Liver (tissue), 9 donors: ENCODE measurements around the gene ISM2. TPM values are rescaled to one million over a fixed set of nuclear protein-coding genes. Genes with fewer than 3 reads are reported as not detected.

Experiments
- DNase-seq: peaks from one replicate; pipeline ENCODE4 v3.0.0-alpha.2; 2017; ENCODE audit warnings: low spot score
- H3K27ac ChIP-seq, 2 donors: one replicate each; pipeline ENCODE4 v1.7.0; 2013; ENCODE audit warnings: inconsistent platforms in 2 of 2, low read length in 2 of 2, control low read depth in 1 of 2, low read depth in 1 of 2, mild to moderate bottlenecking in 1 of 2
- H3K27me3 ChIP-seq, 4 donors: one replicate each; pipeline versions ENCODE4 v1.6.1 to v1.7.0; 2013; ENCODE audit warnings: low read length in 3 of 4, inconsistent platforms in 1 of 4, mild to moderate bottlenecking in 1 of 4, moderate library complexity in 1 of 4; ENCODE audit not compliant: control insufficient read depth in 4 of 4, insufficient read depth in 4 of 4
- H3K36me3 ChIP-seq, 4 donors: one replicate each; pipeline versions ENCODE4 v1.6.1 to v1.7.0; 2013; ENCODE audit warnings: low read length in 3 of 4, mild to moderate bottlenecking in 3 of 4, low read depth in 1 of 4, moderate library complexity in 1 of 4; ENCODE audit not compliant: control insufficient read depth in 4 of 4, insufficient read depth in 3 of 4
- H3K4me1 ChIP-seq, 4 donors: one replicate each; pipeline versions ENCODE4 v1.6.1 to v1.7.0; 2013; ENCODE audit warnings: low read length in 3 of 4, mild to moderate bottlenecking in 3 of 4, moderate library complexity in 1 of 4; ENCODE audit not compliant: control insufficient read depth in 4 of 4, insufficient read depth in 4 of 4
- H3K4me3 ChIP-seq, 3 donors: one replicate each; pipeline versions ENCODE4 v1.6.1 to v1.7.0; 2013; ENCODE audit warnings: low read length in 3 of 3, control low read depth in 1 of 3, low read depth in 1 of 3, mild to moderate bottlenecking in 1 of 3
- H3K9ac ChIP-seq, 2 donors: one replicate each; pipeline ENCODE4 v1.7.0; 2013; ENCODE audit warnings: low read length in 2 of 2, mild to moderate bottlenecking in 2 of 2, moderate library complexity in 2 of 2, control low read depth in 1 of 2, low read depth in 1 of 2
- H3K9me3 ChIP-seq, 4 donors: one replicate each; pipeline versions ENCODE4 v1.6.1 to v1.7.0; 2013; ENCODE audit warnings: low read length in 3 of 4; ENCODE audit not compliant: control insufficient read depth in 4 of 4
- CTCF ChIP-seq: fragments of 150-350 bp; IDR thresholded peaks from 2 replicates; pipeline ENCODE4 v1.5.1; 2017; ENCODE audit warnings: improper control_type of control experiment, low read depth, low read length; ENCODE audit not compliant: missing input control
- EGR1 ChIP-seq, 2 donors: IDR thresholded peaks; 2 replicates each; pipeline ENCODE4 v1.6.1; 2016 to 2018; ENCODE audit warnings: antibody characterized with exemption in 2 of 2, low read depth in 2 of 2
- FOXA1 ChIP-seq: IDR thresholded peaks from 2 replicates; pipeline ENCODE4 v1.6.1; 2016; ENCODE audit warnings: antibody characterized with exemption
- FOXA2 ChIP-seq: IDR thresholded peaks from 2 replicates; pipeline ENCODE4 v1.6.1; 2016; ENCODE audit warnings: antibody characterized with exemption
- GABPA ChIP-seq, 2 donors: IDR thresholded peaks in 1 of 2; conservative IDR thresholded peaks in 1 of 2; 2 replicates each; pipeline ENCODE4 v1.6.1; 2016; ENCODE audit warnings: antibody characterized with exemption in 2 of 2, mild to moderate bottlenecking in 1 of 2, moderate library complexity in 1 of 2
- HNF4A ChIP-seq, 2 donors: conservative IDR thresholded peaks; 2 replicates each; pipeline ENCODE4 v1.6.1; 2016; ENCODE audit warnings: antibody characterized with exemption in 2 of 2, mild to moderate bottlenecking in 2 of 2
- HNF4G ChIP-seq: IDR thresholded peaks from 2 replicates; pipeline ENCODE4 v1.6.1; 2016; ENCODE audit warnings: antibody characterized with exemption
- JUND ChIP-seq, 2 donors: IDR thresholded peaks; 2 replicates each; pipeline ENCODE4 v1.6.1; 2016; ENCODE audit warnings: antibody characterized with exemption in 2 of 2
- MAX ChIP-seq: IDR thresholded peaks from 2 replicates; pipeline ENCODE4 v1.6.1; 2016; ENCODE audit warnings: antibody characterized with exemption
- NR2F2 ChIP-seq: IDR thresholded peaks from 2 replicates; pipeline ENCODE4 v1.6.1; 2016; ENCODE audit warnings: antibody characterized with exemption
- RAD21 ChIP-seq, 2 donors: IDR thresholded peaks; 2 replicates each; pipeline ENCODE4 v1.6.1; 2016; ENCODE audit warnings: antibody characterized with exemption in 2 of 2, mild to moderate bottlenecking in 2 of 2
- REST ChIP-seq: IDR thresholded peaks from 2 replicates; pipeline ENCODE4 v1.6.1; 2016; ENCODE audit warnings: antibody characterized with exemption, mild to moderate bottlenecking
- RXRA ChIP-seq, 2 donors: IDR thresholded peaks; 2 replicates each; pipeline ENCODE4 v1.6.1; 2017 to 2018; ENCODE audit warnings: antibody characterized with exemption in 2 of 2, mild to moderate bottlenecking in 1 of 2
- SP1 ChIP-seq: IDR thresholded peaks from 2 replicates; pipeline ENCODE4 v1.6.1; 2018; ENCODE audit warnings: antibody characterized with exemption, mild to moderate bottlenecking
- TAF1 ChIP-seq: conservative IDR thresholded peaks from 2 replicates; pipeline ENCODE4 v1.6.1; 2016; ENCODE audit warnings: antibody characterized with exemption, mild to moderate bottlenecking
- YY1 ChIP-seq: IDR thresholded peaks from 2 replicates; pipeline ENCODE4 v1.6.1; 2016; ENCODE audit warnings: antibody characterized with exemption, mild to moderate bottlenecking
- ZBTB33 ChIP-seq: IDR thresholded peaks from 2 replicates; pipeline ENCODE4 v1.6.1; 2016; ENCODE audit warnings: antibody characterized with exemption
- WGBS: extraction: QIAGEN DNeasy Blood & Tissue Kit; methylation state at CpG from one replicate; pipeline ENCODE4 v1.1.7; 2013; 5-methylcytosine and 5-hydroxymethylcytosine counted together
- polyA plus RNA-seq, 2 donors: library from polyadenylated mRNA; stranded (reverse) in 1 of 2; unstranded in 1 of 2; fragments of 200-250 nt in 1 of 2; fragments of >200 nt in 1 of 2; fragmentation: Nextera tagmentation in 1 of 2; extraction: Ambion mirVana in 1 of 2; gene quantifications; one replicate each; pipeline versions ENCODE4 v1.2.1 to v1.2.3, GENCODE V29; 2013 to 2015
- total RNA-seq, 2 donors: library from RNA; depleted of rRNA; stranded (reverse); fragments of >200 nt; gene quantifications; one replicate each; pipeline ENCODE4 v1.2.3, GENCODE V29; 2014
- TF ChIP-seq, protein P1 (sequence below): IDR thresholded peaks from 2 replicates; pipeline ENCODE4 v1.6.1; 2016; ENCODE audit warnings: antibody characterized with exemption
- donor health status: healthy.
- donor health status: healthy.
- donor health status: healthy.
- donor health status: healthy.
- donor health status: healthy.

Gene ISM2
- total and polyA plus RNA-seq, 4 donors: not detected

DNA sequence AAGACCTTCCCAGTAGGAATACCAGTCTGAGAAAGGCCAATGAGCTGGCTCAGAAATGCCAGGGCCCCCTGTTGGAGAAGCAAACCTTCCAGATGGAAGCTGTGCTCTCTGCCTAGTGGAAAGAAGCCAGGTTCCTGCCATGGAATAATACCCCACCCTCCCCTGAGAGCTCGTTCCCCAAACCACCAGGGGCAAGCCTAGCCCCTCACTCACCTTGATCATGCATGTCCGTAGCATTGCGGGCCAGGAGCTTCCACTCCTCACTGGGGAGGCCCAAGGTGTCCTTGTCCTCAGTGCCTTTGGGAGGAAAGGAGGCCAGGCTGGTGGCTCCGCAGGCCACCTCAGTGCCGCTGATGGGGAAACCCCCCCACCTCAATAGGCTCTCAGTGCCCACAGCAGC, 20.6 kb downstream of the ISM2 start:
- Histone ChIP-seq H3K27me3 (no peaks in the 10 kb centered on the region), H3K4me1 (no peaks in the 10 kb centered on the region), H3K36me3 (no peaks in the 10 kb centered on the region), H3K9ac (no peak overlapping the region), H3K9me3 (no peaks in the 10 kb centered on the region), H3K4me3 (no peak overlapping the region), H3K27ac (no peak overlapping the region)
- TF ChIP-seq HNF4G (no peak), JUND (IDR thresholded peaks at IDR 0.05) (no peak), FOXA1 (no peak), CTCF (no peak), FOXA2 (no peak), SP1 (no peak), RAD21 (IDR thresholded peaks at IDR 0.05) (no peak), ZBTB33 (no peak), GABPA (IDR thresholded peaks at IDR 0.05 in 1 of 2, conservative IDR thresholded peaks at IDR 0.05 in 1 of 2) (no peak), TAF1 (no peak), RXRA (IDR thresholded peaks at IDR 0.05) (no peak), YY1 (no peak), REST (no peak)
- TF ChIP-seq, protein P1, sequence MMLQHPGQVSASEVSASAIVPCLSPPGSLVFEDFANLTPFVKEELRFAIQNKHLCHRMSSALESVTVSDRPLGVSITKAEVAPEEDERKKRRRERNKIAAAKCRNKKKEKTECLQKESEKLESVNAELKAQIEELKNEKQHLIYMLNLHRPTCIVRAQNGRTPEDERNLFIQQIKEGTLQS: no peak
- no peak for DNase-seq
- 85% methylated on average over 5 of the region's 5 CpGs for WGBS

DNA sequence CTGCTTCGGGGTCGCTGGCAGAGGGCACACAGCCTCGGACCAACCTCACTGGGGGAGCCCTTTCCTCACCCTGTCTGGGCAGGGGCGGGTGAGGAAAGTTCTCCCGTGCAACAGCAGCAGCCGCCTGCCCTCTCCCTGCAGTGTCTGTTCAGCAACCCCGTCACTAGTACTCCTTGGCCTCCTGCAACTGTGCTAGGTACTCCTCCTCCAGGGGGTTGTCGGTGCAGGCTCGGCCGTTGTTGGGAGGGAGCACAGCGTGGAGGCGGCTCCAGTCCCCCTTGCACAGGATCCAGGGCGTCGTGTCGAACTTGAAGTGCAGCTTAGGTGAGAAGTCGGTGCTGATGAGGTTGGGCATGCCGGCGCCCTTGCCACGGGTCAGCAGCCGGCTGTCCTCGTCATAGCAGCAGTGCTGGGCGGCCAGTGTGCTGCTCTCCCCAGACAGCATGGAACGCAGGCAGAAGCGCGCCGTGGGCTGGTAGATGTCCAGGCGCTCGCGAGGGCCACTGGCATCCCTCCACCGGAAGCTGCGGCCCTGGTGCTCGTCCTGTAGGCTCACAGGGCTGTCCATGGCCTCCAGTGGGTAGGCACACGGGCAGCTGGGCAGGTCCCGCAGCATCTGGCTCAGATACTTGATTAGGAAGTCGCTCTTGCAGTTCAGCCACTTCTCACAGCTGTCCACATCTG, 23.0 kb downstream of the ISM2 start:
- Histone ChIP-seq H3K36me3 (no peaks in the 10 kb centered on the region), H3K27me3 (no peaks in the 10 kb centered on the region), H3K4me3 (no peak overlapping the region), H3K9ac (no peak overlapping the region), H3K9me3 (no peaks in the 10 kb centered on the region), H3K4me1 (no peaks in the 10 kb centered on the region), H3K27ac (no peak overlapping the region)
- DNase-seq: no peak
- TF ChIP-seq GABPA (IDR thresholded peaks at IDR 0.05 in 1 of 2, conservative IDR thresholded peaks at IDR 0.05 in 1 of 2): no peak
- no peak for TF ChIP-seq FOXA1
- TF ChIP-seq MAX: no peak
- TF ChIP-seq FOXA2: no peak
- TF ChIP-seq SP1: no peak
- TF ChIP-seq NR2F2: no peak
- no peak for TF ChIP-seq REST
- no peak for TF ChIP-seq EGR1 (IDR thresholded peaks at IDR 0.05; ENCODE audit: low read depth in 2 of 2)
- TF ChIP-seq HNF4A (conservative IDR thresholded peaks at IDR 0.05): no peak
- TF ChIP-seq CTCF: no peak
- TF ChIP-seq JUND (IDR thresholded peaks at IDR 0.05): no peak
- 83% methylated on average over 35 of the region's 35 CpGs for WGBS
